MM.1S (cell line): ENCODE measurements around the gene MEGF10.
"Not testable (repeated sequence)": the region's sequence is repeated elsewhere in the genome, so short reads cannot be mapped to it uniquely, and the experiment has no call there.

Experiments
- DNase-seq: peaks from one replicate; pipeline ENCODE4 v3.0.0-alpha.2; 2015
- H2AFZ ChIP-seq: fragments of 300-600 bp; sonication (generic); 2 replicates; pipeline ENCODE4 v1.6.0; 2016; ENCODE audit warnings: antibody characterized with exemption, low read length
- H3F3A ChIP-seq: fragments of 300-600 bp; sonication (generic); 2 replicates; pipeline ENCODE4 v1.6.1; 2016; ENCODE audit warnings: mild to moderate bottlenecking, antibody characterized with exemption, low read length, moderate library complexity, mixed read lengths; ENCODE audit not compliant: insufficient read depth
- H3K27ac ChIP-seq: fragments of 300-600 bp; sonication (generic); 2 replicates; pipeline ENCODE4 v1.5.1; 2016; ENCODE audit warnings: mild to moderate bottlenecking, low read length
- H3K27me3 ChIP-seq: fragments of 300-600 bp; sonication (generic); replicated peaks from 2 replicates; pipeline ENCODE4 v1.6.0; 2016; ENCODE audit warnings: low read length; ENCODE audit not compliant: insufficient read depth
- H3K36me3 ChIP-seq: fragments of 300-600 bp; sonication (generic); replicated peaks from 2 replicates; pipeline ENCODE4 v1.6.1; 2016; ENCODE audit warnings: mild to moderate bottlenecking, low read length, mixed read lengths; ENCODE audit not compliant: insufficient read depth
- H3K4me1 ChIP-seq: fragments of 300-600 bp; sonication (generic); 2 replicates; pipeline ENCODE4 v1.6.1; 2016; ENCODE audit warnings: low read length, mixed read lengths
- H3K4me2 ChIP-seq: fragments of 300-600 bp; sonication (generic); 2 replicates; pipeline ENCODE4 v1.6.0; 2016; ENCODE audit warnings: low read depth, low read length
- H3K4me3 ChIP-seq: fragments of 300-600 bp; sonication (generic); 2 replicates; pipeline ENCODE4 v1.5.1; 2016; ENCODE audit warnings: low read length, mixed read lengths
- H3K79me2 ChIP-seq: fragments of 300-600 bp; sonication (generic); 2 replicates; pipeline ENCODE4 v1.6.1; 2016; ENCODE audit warnings: mixed run types, low read length, mixed read lengths
- H3K9ac ChIP-seq: fragments of 300-600 bp; sonication (generic); 2 replicates; pipeline ENCODE4 v1.6.1; 2016; ENCODE audit warnings: low read length, mixed read lengths
- H3K9me2 ChIP-seq: fragments of 300-600 bp; sonication (generic); replicated peaks from 2 replicates; pipeline ENCODE4 v1.6.1; 2016; ENCODE audit warnings: mild to moderate bottlenecking, low read length, mixed read lengths; ENCODE audit not compliant: insufficient read depth
- H3K9me3 ChIP-seq: fragments of 300-600 bp; sonication (generic); replicated peaks from 2 replicates; pipeline ENCODE4 v1.6.1; 2016; ENCODE audit warnings: mild to moderate bottlenecking, low read length, mixed read lengths; ENCODE audit not compliant: insufficient read depth
- H4K20me1 ChIP-seq: fragments of 300-600 bp; sonication (generic); 2 replicates; pipeline ENCODE4 v1.6.1; 2016; ENCODE audit warnings: mild to moderate bottlenecking, low read length, moderate library complexity, mixed read lengths; ENCODE audit not compliant: insufficient read depth
- CTCF ChIP-seq: fragments of 300-600 bp; sonication (generic); IDR thresholded peaks from 2 replicates; pipeline ENCODE4 v1.5.1; 2016; ENCODE audit warnings: antibody characterized with exemption, low read length, mixed read lengths
- EZH2 ChIP-seq: fragments of 300-600 bp; sonication (generic); optimal IDR thresholded peaks from 2 replicates; pipeline ENCODE3; 2017; ENCODE audit warnings: low read depth, mild to moderate bottlenecking, antibody characterized with exemption, low read length, mixed read lengths
- EZH2phosphoT487 ChIP-seq: fragments of 300-600 bp; sonication (generic); IDR thresholded peaks from 2 replicates; pipeline ENCODE4 v1.6.1; 2018; ENCODE audit warnings: antibody characterized with exemption, low read length

The MEGF10 gene

GRCh38 chr5:127306647-127307046 lies 16.1 kb downstream of the MEGF10 start:
- Histone ChIP-seq H3K4me3 (no peak overlapping the region), H3K27ac (no peak overlapping the region), H3K36me3 (no peaks in the 10 kb centered on the region), H3K9me3 (no peaks in the 10 kb centered on the region), H2AFZ (no peak overlapping the region), H3K9me2 (0 out of 2 replicates have a peak, but pooled peaks cover 3% of the 10 kb centered on the region), H3K79me2 (no peaks in the 10 kb centered on the region), H3K27me3 (no peaks in the 10 kb centered on the region), H3K4me2 (no peak overlapping the region), H3K4me1 (no peaks in the 10 kb centered on the region), H3K9ac (no peak overlapping the region), H4K20me1 (no peaks in the 10 kb centered on the region), H3F3A (no peaks in the 10 kb centered on the region)
- no peak for DNase-seq
- no peak for TF ChIP-seq CTCF
- TF ChIP-seq EZH2, result no peak
- no peak for TF ChIP-seq EZH2phosphoT487

- no peaks in the 10 kb centered on the region for H3K36me3 ChIP-seq
- no peak overlapping the region for H3K27ac ChIP-seq
- no peaks in the 10 kb centered on the region for H3K4me1 ChIP-seq
These were observed 17.3 kb downstream of the MEGF10 start for GRCh38 chr5:127307868-127308267.

GRCh38 chr5:127308325-127308724 lies 17.7 kb downstream of the MEGF10 start:
- H3K4me1 ChIP-seq, H3K9me3 ChIP-seq, H3K79me2 ChIP-seq, H3K4me2 ChIP-seq, DNase-seq, H3K27ac ChIP-seq, H3K9ac ChIP-seq, H3K27me3 ChIP-seq, H2AFZ ChIP-seq, H3K4me3 ChIP-seq, H3F3A ChIP-seq, H3K9me2 ChIP-seq, H4K20me1 ChIP-seq, H3K36me3 ChIP-seq: not testable (repeated sequence)

More at GRCh38 chr5:127307868-127308267, 17.3 kb downstream of the MEGF10 start:
- TF ChIP-seq EZH2phosphoT487, result no peak
- TF ChIP-seq CTCF, result no peak
- TF ChIP-seq EZH2, result no peak
- Histone ChIP-seq H3K9ac (no peak overlapping the region), H3K9me2 (0 out of 2 replicates have a peak, but pooled peaks cover 3% of the 10 kb centered on the region), H3K79me2 (no peaks in the 10 kb centered on the region), H3K4me2 (no peak overlapping the region), H3K27me3 (no peaks in the 10 kb centered on the region), H3K4me3 (no peak overlapping the region), H4K20me1 (no peaks in the 10 kb centered on the region), H3K9me3 (no peaks in the 10 kb centered on the region), H3F3A (no peaks in the 10 kb centered on the region), H2AFZ (no peak overlapping the region)
- DNase-seq, result no peak

GRCh38 chr5:127308945-127309344 lies 18.3 kb downstream of the MEGF10 start:
- Histone ChIP-seq H4K20me1 (no peaks in the 10 kb centered on the region), H3K27me3 (no peaks in the 10 kb centered on the region), H3K4me1 (no peaks in the 10 kb centered on the region), H3K36me3 (no peaks in the 10 kb centered on the region), H3K9me2 (0 out of 2 replicates have a peak, but pooled peaks cover 3% of the 10 kb centered on the region), H3F3A (no peaks in the 10 kb centered on the region), H3K9ac (no peak overlapping the region), H3K79me2 (no peaks in the 10 kb centered on the region), H3K4me2 (no peak overlapping the region), H3K4me3 (no peak overlapping the region), H3K9me3 (no peaks in the 10 kb centered on the region), H3K27ac (no peak overlapping the region), H2AFZ (no peak overlapping the region)
- no peak for DNase-seq
- TF ChIP-seq CTCF, result no peak
- TF ChIP-seq EZH2phosphoT487, result no peak
- TF ChIP-seq EZH2, result no peak
